ENCODE results near the gene PHF14. TPM values are rescaled to one million over a fixed set of nuclear protein-coding genes. Genes with fewer than 3 reads are reported as not detected.
"Not testable (repeated sequence)": the region's sequence is repeated elsewhere in the genome, so short reads cannot be mapped to it uniquely, and the experiment has no call there.

The PHF14 gene
- total RNA-seq, 1 donor from 2014 or later: 70.3 TPM

DNA sequence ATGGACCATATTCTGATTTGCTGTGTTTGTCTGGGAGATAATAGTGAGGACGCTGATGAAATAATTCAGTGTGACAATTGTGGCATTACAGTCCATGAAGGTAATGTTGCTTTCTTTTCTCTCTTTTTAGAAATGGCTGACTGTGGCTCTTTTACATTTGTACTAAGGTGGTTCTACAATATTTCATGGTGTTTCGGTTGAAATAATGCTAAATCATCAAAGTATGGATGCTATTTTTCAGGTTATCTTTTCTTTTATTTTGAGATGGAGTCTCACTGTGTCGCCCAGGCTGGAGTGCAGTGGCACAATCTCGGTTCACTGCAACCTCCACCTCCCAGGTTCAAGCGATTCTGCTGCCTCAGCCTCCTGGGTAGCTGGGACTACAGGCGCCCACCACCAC is 17.1 kb downstream of the PHF14 start:
- DNase-seq: not testable (repeated sequence)

DNA sequence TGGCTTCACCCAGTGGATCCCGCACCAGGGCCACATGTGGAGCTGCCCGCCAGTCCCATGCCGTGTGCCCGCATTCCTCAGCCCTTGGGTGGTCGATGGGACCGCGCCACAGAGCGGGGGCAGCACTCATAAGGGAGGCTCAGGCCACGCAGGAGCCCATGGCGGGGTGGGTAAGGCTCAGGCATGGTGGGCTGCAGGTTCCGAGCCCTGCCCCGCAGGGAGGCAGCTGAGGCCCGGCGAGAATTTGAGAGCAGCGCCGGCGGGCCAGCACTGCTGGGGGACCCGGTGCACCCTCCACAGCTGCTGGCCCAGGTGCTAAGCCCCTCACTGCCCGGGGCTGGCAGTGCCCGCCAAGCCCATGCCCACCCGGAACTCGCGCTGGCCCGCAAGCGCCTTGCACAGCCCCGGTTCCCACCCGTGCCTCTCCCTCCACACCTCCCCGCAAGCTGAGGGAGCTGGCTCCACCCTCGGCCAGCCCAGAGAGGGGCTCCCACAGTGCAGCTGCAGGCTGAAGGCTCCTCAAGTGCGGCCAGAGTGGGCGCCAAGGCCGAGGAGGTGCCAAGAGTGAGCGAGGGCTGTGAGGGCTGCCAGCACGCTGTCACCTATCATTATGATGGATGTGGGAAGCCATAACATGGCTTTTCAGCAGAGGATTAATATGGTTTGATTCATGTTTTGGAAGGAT is 22.0 kb downstream of the PHF14 start:
- not testable (repeated sequence) for DNase-seq

- no peak for DNase-seq
Measured at GRCh38 chr7:10998996-10999757, 25.5 kb downstream of the PHF14 start.

GRCh38 chr7:11005202-11005601 is 31.5 kb downstream of the PHF14 start:
- no peak for DNase-seq

DNA sequence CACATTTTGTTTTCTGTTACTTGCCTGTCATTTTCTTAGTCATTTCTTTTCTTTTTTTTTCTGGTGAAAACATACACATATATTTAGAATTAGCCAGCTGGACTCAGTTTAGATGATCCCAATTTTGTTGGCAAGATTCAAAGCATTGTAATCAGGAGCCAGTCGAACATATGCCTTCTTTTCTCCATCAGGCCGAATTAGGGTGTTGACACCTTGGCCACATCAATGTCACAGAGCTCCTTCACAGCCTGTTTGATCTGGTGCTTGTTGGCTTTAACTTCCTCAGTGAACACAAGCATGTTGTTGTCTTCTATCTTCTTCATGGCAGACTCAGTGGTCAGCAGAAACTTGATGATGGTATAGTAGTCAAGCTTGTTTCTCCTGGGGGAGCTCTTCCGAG is 32.6 kb downstream of the PHF14 start:
- DNase-seq: no peak

- no peak for DNase-seq
Measured at GRCh38 chr7:11009631-11010030, 36.0 kb downstream of the PHF14 start.

DNA sequence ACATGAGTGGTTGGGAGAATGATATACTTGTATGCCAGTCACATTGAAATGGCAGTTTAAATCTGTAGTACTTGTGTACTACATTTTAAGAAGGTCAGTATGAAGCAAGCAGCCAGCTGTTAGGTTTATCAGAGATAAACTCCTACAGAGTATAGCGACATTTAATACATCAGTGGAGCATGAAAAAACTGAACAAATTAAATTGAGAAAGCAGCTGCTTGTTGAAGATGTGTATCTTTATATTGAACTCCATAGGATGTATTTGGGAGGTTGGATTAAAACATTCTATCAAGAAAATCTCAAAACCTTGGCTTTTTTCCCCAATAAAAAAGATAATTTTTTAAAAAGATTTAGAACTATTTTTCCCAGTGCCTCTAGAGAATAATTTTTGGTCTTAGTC is 47.8 kb downstream of the PHF14 start:
- no peak for DNase-seq

GRCh38 chr7:11026452-11027359 is 53.0 kb downstream of the PHF14 start:
- no peak for DNase-seq

DNA sequence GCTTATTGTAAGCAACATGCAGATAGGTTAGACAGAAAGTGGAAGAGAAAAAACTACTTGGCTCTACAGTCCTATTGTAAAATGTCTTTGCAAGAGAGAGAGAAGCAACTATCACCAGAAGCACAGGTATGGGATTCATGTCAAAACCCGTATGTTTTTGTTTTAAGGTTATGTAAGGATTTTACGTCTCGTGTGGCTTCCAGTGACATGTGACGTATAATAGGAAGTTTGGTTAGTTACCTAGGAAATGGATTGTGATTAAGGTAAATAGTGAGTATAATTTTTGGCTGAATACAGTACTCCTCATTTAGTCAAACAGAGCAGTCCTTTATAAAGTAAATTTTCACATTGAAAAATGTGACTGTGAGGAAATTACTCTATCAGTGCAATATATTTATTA is 62.0 kb downstream of the PHF14 start:
- no peak for DNase-seq

DNA sequence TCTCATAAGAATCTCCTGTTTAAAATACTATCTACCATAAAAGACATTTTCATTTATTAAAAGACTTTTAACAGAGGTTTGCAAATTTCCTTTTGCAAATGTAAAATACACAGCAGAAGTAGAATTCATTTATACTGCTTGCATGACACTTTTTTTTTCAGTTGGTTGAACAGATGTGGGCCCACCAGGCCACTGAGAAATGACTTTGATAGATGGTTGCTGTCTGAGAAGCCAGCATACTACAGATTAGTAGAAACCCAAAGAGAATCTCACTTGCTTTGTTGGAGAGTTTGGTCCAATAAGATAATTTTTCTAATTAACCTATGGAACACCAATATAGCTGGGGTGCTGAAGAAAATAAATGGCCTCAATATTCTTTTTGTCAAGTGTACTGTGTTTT is 66.3 kb downstream of the PHF14 start:
- DNase-seq: no peak

GRCh38 chr7:11054033-11054432 is 80.4 kb downstream of the PHF14 start:
- no peak for DNase-seq

DNA sequence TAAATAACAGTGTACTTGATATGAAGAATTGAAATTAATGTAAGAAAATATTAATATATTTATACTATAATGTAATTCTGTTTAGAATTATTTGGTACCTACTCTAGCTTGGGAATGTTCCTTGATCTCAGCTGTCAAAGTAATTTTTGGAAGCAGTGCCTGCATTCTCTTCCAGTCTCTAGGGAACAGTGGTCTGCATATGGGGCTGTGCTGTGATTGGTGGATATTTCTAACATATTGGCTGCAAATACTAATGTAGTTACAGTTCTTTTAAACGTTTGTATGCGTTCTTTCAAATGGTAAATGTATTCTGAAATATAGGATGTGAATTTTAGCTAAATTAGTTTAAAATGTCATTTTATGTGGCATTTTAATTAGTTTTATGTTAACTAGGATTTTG is 87.2 kb downstream of the PHF14 start:
- no peak for DNase-seq

DNA sequence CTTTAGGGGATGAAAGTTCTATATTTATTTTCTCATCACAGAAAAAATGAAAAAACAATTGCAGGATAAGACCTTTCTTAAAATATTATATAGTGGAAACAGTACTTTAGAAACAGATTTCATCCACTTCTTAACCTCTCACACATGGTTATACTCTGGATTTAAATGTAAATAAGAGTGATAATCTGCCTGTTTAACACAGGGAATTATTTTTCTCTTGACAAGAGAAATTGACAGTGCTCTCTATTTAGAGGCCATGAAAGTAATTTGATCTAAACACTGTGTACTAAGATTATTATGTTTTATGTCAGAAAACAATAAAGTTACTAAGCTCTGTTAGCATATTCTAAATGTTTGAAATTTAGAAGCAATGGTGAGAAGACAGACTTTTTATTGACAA is 88.4 kb downstream of the PHF14 start:
- no peak for DNase-seq

DNA sequence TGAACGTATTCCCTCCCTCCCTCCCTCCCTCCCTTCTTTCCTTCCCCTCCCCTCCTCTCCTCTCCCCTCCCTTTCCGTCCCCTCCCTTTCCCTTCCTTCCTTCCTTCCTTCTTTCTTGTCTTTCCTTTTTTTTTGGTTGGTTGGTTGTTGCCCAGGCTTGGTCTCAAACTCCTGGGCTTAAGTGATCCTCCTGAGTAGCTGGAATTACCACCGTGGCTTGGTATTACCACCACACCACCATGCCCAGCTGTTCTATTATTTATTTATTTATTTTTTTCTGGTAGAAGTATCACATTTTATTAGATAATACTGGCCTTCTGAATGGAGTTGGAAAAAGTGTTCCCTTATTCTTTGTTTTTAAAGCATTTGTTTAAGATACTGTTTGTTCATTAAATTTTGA is 95.9 kb downstream of the PHF14 start:
- no peak for DNase-seq

DNA sequence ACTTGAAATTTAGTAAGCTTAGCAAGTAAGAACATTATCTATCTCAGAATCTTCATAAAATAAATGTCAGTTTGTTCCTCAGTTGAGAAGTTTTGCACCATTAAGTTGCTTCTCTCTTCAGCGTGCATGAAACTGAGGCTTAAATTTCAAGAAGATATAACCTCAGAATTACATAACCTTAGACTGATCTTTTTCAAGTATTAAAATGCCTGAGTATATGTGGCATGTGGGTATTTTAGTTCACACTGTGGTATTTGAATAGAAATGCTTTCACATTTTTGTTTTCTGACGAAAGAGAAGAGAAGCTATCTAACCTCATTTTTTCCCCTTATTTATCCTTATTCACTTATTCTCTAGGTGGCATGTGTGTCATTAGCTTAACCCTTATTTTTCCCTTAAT is 104.1 kb downstream of the PHF14 start:
- DNase-seq: no peak

- DNase-seq: no peak
Measured at GRCh38 chr7:11078247-11078834, 104.7 kb downstream of the PHF14 start.

GRCh38 chr7:11079907-11080306 is 106.2 kb downstream of the PHF14 start:
- no peak for DNase-seq

DNA sequence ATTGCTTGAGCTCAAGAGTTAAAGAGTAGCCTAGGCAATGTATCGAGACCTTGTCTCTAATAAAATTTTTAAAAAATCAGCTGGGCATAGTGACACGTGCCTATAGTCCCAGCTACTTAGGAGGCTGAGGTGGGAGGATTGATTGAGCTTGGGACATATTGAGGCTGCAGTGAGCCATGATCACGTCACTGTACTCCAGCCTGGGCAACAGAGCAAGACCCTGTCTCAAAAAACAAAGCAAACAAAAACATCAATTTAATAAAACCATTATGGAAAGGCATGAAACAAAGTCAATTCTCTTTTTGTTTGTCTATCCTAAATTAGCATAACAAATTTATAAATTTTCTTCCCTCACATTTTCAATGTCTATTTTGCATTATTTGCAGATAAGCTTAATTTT is 108.4 kb downstream of the PHF14 start:
- DNase-seq: no peak

GRCh38 chr7:11082552-11083213 is 109.0 kb downstream of the PHF14 start:
- no peak for DNase-seq

DNA sequence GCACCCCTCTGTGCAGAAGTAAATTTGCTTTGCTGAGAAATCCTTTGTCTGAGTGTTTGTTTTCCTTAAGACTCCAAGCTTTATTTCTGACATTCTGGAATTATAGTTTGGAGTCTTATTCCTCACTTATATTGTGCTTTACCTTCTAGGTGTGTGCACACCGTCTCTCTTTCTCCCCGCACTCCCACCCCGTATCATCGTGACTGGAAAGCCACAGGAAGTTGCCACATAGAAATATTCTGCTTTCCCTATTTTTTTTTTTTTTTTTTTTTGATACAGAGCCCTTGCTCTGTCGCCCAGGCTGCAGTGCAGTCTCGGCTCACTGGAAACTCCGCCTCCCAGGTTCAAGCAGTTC is 109.5 kb downstream of the PHF14 start:
- DNase-seq: no peak

- no peak for DNase-seq
Measured at GRCh38 chr7:11104578-11104977, 130.9 kb downstream of the PHF14 start.

- DNase-seq: no peak
Measured at GRCh38 chr7:11109659-11110058, 136.0 kb downstream of the PHF14 start.
